Fibroblast of lung (primary cell): ENCODE results near the gene SLC25A51. TPM values are rescaled to one million over a fixed set of nuclear protein-coding genes. Genes with fewer than 3 reads are reported as not detected.

ENCODE experiments used
- DNase-seq, 2 donors: peaks; one replicate each; pipeline versions ENCODE4 v3.0.0 to v3.0.0-alpha.2; 2010; ENCODE audit warnings: low read depth in 2 of 2
- H2AFZ ChIP-seq: 2 replicates; pipeline ENCODE4 v1.5.1; 2012; ENCODE audit warnings: low read length, control low read depth, inconsistent platforms
- H3K27ac ChIP-seq: 2 replicates; pipeline ENCODE4 v1.5.1; 2011; ENCODE audit warnings: low read length, control low read depth; ENCODE audit not compliant: insufficient read depth
- H3K27me3 ChIP-seq: 2 replicates; pipeline ENCODE4 v1.5.1; 2011; ENCODE audit warnings: mild to moderate bottlenecking, low read length; ENCODE audit not compliant: control insufficient read depth, insufficient read depth
- H3K36me3 ChIP-seq: 2 replicates; pipeline ENCODE4 v1.5.1; 2011; ENCODE audit warnings: low read length; ENCODE audit not compliant: control insufficient read depth, insufficient read depth
- H3K4me1 ChIP-seq: 2 replicates; pipeline ENCODE4 v1.5.1; 2011; ENCODE audit warnings: low read length; ENCODE audit not compliant: control insufficient read depth, insufficient read depth; ENCODE audit errors: extremely low read depth
- H3K4me2 ChIP-seq: 2 replicates; pipeline ENCODE4 v1.5.1; 2011; ENCODE audit warnings: low read length, control low read depth; ENCODE audit not compliant: insufficient read depth; ENCODE audit errors: extremely low read depth
- H3K4me3 ChIP-seq, 4 experiments: fragments of 200-600 bp in 1 of 4; sonication (generic) in 1 of 4; replicated peaks in 1 of 4; 2 replicates each; pipeline ENCODE4 v1.5.1; 2011 to 2016; ENCODE audit warnings: low read length in 4 of 4, low read depth in 3 of 4, mild to moderate bottlenecking in 3 of 4, control low read depth in 2 of 4, inconsistent platforms in 1 of 4, mixed read lengths in 1 of 4; ENCODE audit not compliant: insufficient read depth in 1 of 4; ENCODE audit errors: control extremely low read depth in 1 of 4
- H3K79me2 ChIP-seq: 2 replicates; pipeline ENCODE4 v1.5.1; 2012; ENCODE audit warnings: mild to moderate bottlenecking, low read length, inconsistent platforms; ENCODE audit not compliant: control insufficient read depth, insufficient read depth
- H3K9ac ChIP-seq: 2 replicates; pipeline ENCODE4 v1.5.1; 2011; ENCODE audit warnings: mild to moderate bottlenecking, low read length, control low read depth; ENCODE audit not compliant: insufficient read depth
- H3K9me3 ChIP-seq: 2 replicates; pipeline ENCODE4 v1.5.1; 2012; ENCODE audit warnings: low read depth, low read length; ENCODE audit not compliant: control insufficient read depth, insufficient read depth
- H4K20me1 ChIP-seq: 2 replicates; pipeline ENCODE4 v1.5.1; 2011; ENCODE audit warnings: low read length; ENCODE audit not compliant: control insufficient read depth, insufficient read depth; ENCODE audit errors: extremely low read depth
- EZH2 ChIP-seq: IDR thresholded peaks from 2 replicates; pipeline ENCODE4 v1.5.1; 2012; ENCODE audit warnings: low read length, control low read depth, mild to moderate bottlenecking; ENCODE audit errors: missing control alignments
- polyA plus RNA-seq, 2 donors: library from polyadenylated mRNA; depleted of rRNA in 1 of 2; stranded (reverse) in 1 of 2; unstranded in 1 of 2; fragments of >200 nt; gene quantifications; 2 replicates each; pipeline ENCODE4 v1.2.1, GENCODE V29; 2011 to 2012; ENCODE audit warnings: missing spikeins in 1 of 2
- total RNA-seq: library from RNA; depleted of rRNA; stranded (reverse); fragments of >200 nt; gene quantifications from 2 replicates; pipeline ENCODE4 v1.2.1, GENCODE V29; 2014
- TF ChIP-seq, protein P1 (sequence below), 2 donors: IDR thresholded peaks in 1 of 2; conservative IDR thresholded peaks in 1 of 2; 1 replicate in 1 of 2; 2 replicates in 1 of 2; pipeline ENCODE4 v1.5.1; 2011 to 2012; ENCODE audit warnings: low read length in 2 of 2, control low read depth in 1 of 2, inconsistent platforms in 1 of 2, low read depth in 1 of 2, mild to moderate bottlenecking in 1 of 2

The SLC25A51 gene
- total and polyA plus RNA-seq, 2 donors (not counting 1 experiment from before 2014, with no cell fraction given), result 39.3 to 100 TPM

DNA sequence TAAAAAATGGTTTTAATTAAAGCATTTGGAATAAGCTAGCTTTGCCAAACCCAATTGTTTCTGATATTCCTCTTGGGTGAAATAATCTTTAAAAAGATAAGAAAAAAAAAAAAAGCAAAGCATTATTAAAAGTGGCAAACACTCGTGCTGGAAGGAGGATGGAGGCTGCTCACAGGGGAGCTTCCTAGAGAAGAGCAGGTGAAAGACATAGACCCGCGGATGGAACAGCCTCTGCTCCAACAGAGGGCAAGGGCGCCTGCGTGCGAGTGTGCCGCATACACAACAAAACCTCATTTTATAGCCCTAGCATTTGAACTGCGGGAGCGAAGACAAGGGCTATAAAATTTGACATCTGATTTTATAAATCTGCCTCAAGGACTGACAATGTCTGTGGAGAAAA, 33.4 kb upstream of the SLC25A51 start:
- no peak for DNase-seq
- Histone ChIP-seq H3K4me2 (no peak overlapping the region), H3K27me3 (no peaks in the 10 kb centered on the region), H3K36me3 (no peaks in the 10 kb centered on the region), H3K9me3 (no peaks in the 10 kb centered on the region), H3K4me1 (peaks cover 28% of the 10 kb centered on the region), H3K79me2 (peaks cover 3% of the 10 kb centered on the region), H2AFZ (no peak overlapping the region), H3K4me3 (no peak overlapping the region), H4K20me1 (no peaks in the 10 kb centered on the region), H3K9ac (no peak overlapping the region), H3K27ac (peak overlapping the region; percentile 79)
- TF ChIP-seq, protein P1, sequence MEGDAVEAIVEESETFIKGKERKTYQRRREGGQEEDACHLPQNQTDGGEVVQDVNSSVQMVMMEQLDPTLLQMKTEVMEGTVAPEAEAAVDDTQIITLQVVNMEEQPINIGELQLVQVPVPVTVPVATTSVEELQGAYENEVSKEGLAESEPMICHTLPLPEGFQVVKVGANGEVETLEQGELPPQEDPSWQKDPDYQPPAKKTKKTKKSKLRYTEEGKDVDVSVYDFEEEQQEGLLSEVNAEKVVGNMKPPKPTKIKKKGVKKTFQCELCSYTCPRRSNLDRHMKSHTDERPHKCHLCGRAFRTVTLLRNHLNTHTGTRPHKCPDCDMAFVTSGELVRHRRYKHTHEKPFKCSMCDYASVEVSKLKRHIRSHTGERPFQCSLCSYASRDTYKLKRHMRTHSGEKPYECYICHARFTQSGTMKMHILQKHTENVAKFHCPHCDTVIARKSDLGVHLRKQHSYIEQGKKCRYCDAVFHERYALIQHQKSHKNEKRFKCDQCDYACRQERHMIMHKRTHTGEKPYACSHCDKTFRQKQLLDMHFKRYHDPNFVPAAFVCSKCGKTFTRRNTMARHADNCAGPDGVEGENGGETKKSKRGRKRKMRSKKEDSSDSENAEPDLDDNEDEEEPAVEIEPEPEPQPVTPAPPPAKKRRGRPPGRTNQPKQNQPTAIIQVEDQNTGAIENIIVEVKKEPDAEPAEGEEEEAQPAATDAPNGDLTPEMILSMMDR (conservative IDR thresholded peaks at IDR 0.05 in 1 of 2, IDR thresholded peaks at IDR 0.05 in 1 of 2; ENCODE audit: low read depth in 1 of 2, low read length in 2 of 2), result no peak
- no peak for TF ChIP-seq EZH2

DNA sequence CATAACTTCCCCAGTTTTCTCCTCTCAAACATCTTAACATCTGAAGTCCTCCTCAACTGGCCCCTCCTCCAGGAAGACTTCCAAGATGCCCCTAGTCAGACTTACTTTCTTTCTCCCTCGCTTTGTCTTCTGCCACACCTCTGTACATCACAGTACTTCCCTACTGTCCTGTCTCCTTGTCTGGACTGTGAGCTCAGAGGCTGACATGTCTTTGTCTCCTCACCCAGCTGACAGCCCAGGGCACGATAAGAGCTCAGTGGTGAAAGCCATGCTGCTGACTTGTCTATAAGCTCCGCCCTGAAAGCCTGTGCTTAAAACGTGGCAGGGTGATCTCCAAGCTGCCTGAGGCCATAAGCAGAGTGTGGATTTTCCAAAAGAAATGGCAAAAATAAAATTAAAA, 33.0 kb upstream of the SLC25A51 start:
- no peak for TF ChIP-seq EZH2
- TF ChIP-seq, protein P1 (conservative IDR thresholded peaks at IDR 0.05 in 1 of 2, IDR thresholded peaks at IDR 0.05 in 1 of 2; ENCODE audit: low read depth in 1 of 2, low read length in 2 of 2), result no peak
- H3K4me3 ChIP-seq, result no peak overlapping the region
- H2AFZ ChIP-seq, result peak overlapping the region; percentile 70
- H3K79me2 ChIP-seq, result peaks cover 3% of the 10 kb centered on the region
- peak; percentile 80 to 84 for DNase-seq
- H3K27ac ChIP-seq, result peak overlapping the region; percentile 79
- H3K4me1 ChIP-seq, result peaks cover 28% of the 10 kb centered on the region
- H3K4me2 ChIP-seq, result peak overlapping the region; percentile 42
- H3K9ac ChIP-seq, result peak overlapping the region; percentile 24
- no peaks in the 10 kb centered on the region for H3K9me3 ChIP-seq
- no peaks in the 10 kb centered on the region for H4K20me1 ChIP-seq
- H3K36me3 ChIP-seq, result no peaks in the 10 kb centered on the region
- no peaks in the 10 kb centered on the region for H3K27me3 ChIP-seq

DNA sequence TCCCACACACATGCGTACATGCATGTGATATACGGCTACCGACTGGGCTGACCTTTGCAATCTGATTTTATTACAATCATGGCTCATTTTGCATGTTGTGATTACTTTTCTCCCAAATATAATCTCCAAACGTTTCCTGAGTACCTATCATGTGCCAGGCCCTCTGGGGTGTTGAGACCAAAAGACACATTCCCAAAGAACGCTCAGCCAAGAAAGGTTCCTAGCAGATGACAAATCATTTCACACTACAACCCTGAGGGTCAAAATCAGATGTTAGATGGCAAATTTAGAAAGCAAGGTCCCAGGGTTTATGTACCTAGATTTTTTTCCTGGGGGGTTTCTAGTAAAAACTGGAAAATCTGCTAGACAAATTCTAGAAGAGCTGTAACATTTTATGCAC, 32.4 kb upstream of the SLC25A51 start:
- no peak for TF ChIP-seq EZH2
- TF ChIP-seq, protein P1 (conservative IDR thresholded peaks at IDR 0.05 in 1 of 2, IDR thresholded peaks at IDR 0.05 in 1 of 2; ENCODE audit: low read depth in 1 of 2, low read length in 2 of 2), result no peak
- Histone ChIP-seq H3K36me3 (no peaks in the 10 kb centered on the region), H3K4me2 (no peak overlapping the region), H4K20me1 (no peaks in the 10 kb centered on the region), H3K9ac (no peak overlapping the region), H3K79me2 (peaks cover 3% of the 10 kb centered on the region), H3K27ac (peak overlapping the region; percentile 79), H3K4me3 (no peak overlapping the region), H3K4me1 (peaks cover 28% of the 10 kb centered on the region), H2AFZ (no peak overlapping the region), H3K9me3 (no peaks in the 10 kb centered on the region), H3K27me3 (no peaks in the 10 kb centered on the region)
- no peak for DNase-seq
